ENCODE measurements around the gene SMU1. TPM values are rescaled to one million over a fixed set of nuclear protein-coding genes. Genes with fewer than 3 reads are reported as not detected.

SMU1 gene
- total and polyA plus RNA-seq, 2 of the 13 experiments (the other 11 are each of a cell fraction or from before 2014, with no cell fraction given): 12.9 to 36.6 TPM

DNA sequence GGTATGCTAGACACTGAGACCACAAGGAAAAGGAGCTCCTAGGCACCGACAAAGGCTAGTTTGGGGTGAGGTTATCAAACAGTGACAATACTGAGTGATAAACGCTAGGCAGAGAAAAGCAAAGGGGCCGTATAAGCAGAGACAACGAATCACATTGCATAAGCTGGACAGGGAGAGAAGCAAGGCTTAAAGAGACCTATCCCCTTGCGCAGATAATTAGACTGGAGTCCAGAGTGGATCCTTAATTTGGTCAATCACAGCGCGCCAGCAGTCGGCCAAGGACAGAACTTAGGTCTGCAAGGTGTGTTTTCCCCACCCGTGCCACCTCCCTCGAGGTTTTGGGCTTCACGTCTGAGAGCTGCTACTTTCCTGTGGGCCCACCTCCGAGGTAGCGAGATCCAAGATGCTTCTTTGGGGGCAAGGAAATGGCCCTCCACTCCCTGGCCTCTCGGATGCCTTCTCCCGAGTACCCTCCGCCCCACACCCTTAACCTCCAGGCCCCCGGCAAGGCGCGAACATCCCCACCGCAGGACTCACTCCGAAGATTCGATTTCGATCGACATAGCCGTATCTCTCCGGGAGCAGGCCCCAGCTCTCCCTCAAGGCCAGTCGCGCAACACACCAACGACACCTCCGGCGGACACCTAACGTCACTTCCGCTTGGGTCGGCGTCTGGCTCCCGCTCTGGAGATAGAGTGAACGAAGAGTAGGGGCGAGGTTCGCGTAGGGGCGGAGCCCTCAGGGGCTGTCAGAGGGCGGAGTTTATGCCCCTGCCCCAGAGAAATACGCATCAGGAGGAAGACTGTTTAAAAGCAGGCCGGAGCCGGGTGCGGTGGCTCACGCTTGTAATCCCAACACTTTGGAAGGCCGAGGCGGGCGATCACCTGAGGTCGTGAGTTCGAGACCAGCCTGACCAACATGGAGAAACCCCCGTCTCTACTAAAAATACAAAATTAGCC, at the start of gene SMU1 (continued):
- TF ChIP-seq ZNF329 (CRISPR knock-in tag; IDR thresholded peaks at IDR 0.05; ENCODE audit: low read depth): 0 out of 2 replicates have a peak, but pooled peaks have one; percentile 20
- TF ChIP-seq MIER2 (CRISPR knock-in tag; IDR thresholded peaks at IDR 0.05): 0 out of 2 replicates have a peak, but pooled peaks have one; percentile 38
- TF ChIP-seq U2AF1 (optimal IDR thresholded peaks at IDR 0.05; ENCODE audit: low read depth, low read length): no peak
- peak; percentile 46 for TF ChIP-seq SKI (IDR thresholded peaks at IDR 0.05; ENCODE audit: partially characterized antibody)
- TF ChIP-seq KDM5A (IDR thresholded peaks at IDR 0.05; ENCODE audit: borderline replicate concordance, low read length): peak; percentile 92
- peak; percentile 86 for TF ChIP-seq TGIF2 (CRISPR knock-in tag; IDR thresholded peaks at IDR 0.05)
- TF ChIP-seq KLF12 (CRISPR knock-in tag; IDR thresholded peaks at IDR 0.05; ENCODE audit: borderline replicate concordance): peak; percentile 78; the same call in 1 of the 2 replicates
- no peak for TF ChIP-seq JDP2 (CRISPR knock-in tag; IDR thresholded peaks at IDR 0.05; ENCODE audit: borderline replicate concordance)
- peak; percentile 30; the same call in 1 of the 2 replicates for TF ChIP-seq RFX5 (IDR thresholded peaks at IDR 0.05; ENCODE audit: low read depth, low read length)
- TF ChIP-seq, protein P1, sequence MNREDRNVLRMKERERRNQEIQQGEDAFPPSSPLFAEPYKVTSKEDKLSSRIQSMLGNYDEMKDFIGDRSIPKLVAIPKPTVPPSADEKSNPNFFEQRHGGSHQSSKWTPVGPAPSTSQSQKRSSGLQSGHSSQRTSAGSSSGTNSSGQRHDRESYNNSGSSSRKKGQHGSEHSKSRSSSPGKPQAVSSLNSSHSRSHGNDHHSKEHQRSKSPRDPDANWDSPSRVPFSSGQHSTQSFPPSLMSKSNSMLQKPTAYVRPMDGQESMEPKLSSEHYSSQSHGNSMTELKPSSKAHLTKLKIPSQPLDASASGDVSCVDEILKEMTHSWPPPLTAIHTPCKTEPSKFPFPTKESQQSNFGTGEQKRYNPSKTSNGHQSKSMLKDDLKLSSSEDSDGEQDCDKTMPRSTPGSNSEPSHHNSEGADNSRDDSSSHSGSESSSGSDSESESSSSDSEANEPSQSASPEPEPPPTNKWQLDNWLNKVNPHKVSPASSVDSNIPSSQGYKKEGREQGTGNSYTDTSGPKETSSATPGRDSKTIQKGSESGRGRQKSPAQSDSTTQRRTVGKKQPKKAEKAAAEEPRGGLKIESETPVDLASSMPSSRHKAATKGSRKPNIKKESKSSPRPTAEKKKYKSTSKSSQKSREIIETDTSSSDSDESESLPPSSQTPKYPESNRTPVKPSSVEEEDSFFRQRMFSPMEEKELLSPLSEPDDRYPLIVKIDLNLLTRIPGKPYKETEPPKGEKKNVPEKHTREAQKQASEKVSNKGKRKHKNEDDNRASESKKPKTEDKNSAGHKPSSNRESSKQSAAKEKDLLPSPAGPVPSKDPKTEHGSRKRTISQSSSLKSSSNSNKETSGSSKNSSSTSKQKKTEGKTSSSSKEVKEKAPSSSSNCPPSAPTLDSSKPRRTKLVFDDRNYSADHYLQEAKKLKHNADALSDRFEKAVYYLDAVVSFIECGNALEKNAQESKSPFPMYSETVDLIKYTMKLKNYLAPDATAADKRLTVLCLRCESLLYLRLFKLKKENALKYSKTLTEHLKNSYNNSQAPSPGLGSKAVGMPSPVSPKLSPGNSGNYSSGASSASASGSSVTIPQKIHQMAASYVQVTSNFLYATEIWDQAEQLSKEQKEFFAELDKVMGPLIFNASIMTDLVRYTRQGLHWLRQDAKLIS (CRISPR knock-in tag; IDR thresholded peaks at IDR 0.05): no peak
- 0 out of 2 replicates have a peak, but pooled peaks have one; percentile 17 for TF ChIP-seq SNAI1 (CRISPR knock-in tag; IDR thresholded peaks at IDR 0.05; ENCODE audit: borderline replicate concordance)
- TF ChIP-seq, protein P2, sequence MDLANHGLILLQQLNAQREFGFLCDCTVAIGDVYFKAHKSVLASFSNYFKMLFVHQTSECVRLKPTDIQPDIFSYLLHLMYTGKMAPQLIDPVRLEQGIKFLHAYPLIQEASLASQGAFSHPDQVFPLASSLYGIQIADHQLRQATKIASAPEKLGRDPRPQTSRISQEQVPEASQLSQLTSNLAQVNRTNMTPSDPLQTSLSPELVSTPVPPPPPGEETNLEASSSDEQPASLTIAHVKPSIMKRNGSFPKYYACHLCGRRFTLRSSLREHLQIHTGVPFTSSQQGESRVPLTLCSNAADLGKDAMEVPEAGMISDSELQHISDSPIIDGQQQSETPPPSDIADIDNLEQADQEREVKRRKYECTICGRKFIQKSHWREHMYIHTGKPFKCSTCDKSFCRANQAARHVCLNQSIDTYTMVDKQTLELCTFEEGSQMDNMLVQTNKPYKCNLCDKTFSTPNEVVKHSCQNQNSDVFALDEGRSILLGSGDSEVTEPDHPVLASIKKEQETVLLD (CRISPR knock-in tag; IDR thresholded peaks at IDR 0.05; ENCODE audit: low read depth): no peak
- peak; percentile 65; the same call in 1 of the 2 replicates for TF ChIP-seq ZBTB46 (CRISPR knock-in tag; IDR thresholded peaks at IDR 0.05; ENCODE audit: borderline replicate concordance)
- peak; percentile 27; the same call in 1 of the 2 replicates for TF ChIP-seq TFE3 (CRISPR knock-in tag; IDR thresholded peaks at IDR 0.05)
- TF ChIP-seq HNF4A (CRISPR knock-in tag; IDR thresholded peaks at IDR 0.05): no peak
- TF ChIP-seq MTERF4 (CRISPR knock-in tag; IDR thresholded peaks at IDR 0.05): 0 out of 2 replicates have a peak, but pooled peaks have one; percentile 52
- TF ChIP-seq RAD21 (CRISPR knock-in tag; IDR thresholded peaks at IDR 0.05): 0 out of 2 replicates have a peak, but pooled peaks have one; percentile 6
- no peak for TF ChIP-seq TBP (CRISPR knock-in tag; IDR thresholded peaks at IDR 0.05)
